Stimulated activated CD8-positive, alpha-beta memory T cell treated with anti-CD3 and anti-CD28 coated beads, Interleukin-7, amount 100 ng/mL, for 1 hour (primary cell): ENCODE measurements around the gene NPIPA2.
"Not testable (repeated sequence)": the region's sequence is repeated elsewhere in the genome, so short reads cannot be mapped to it uniquely, and the experiment has no call there.

Experiments used
- DNase-seq, 2 donors: peaks; one replicate each; pipeline ENCODE4 v3.0.0-alpha.2; 2020; ENCODE audit warnings: low read depth in 2 of 2

Gene NPIPA2

DNA sequence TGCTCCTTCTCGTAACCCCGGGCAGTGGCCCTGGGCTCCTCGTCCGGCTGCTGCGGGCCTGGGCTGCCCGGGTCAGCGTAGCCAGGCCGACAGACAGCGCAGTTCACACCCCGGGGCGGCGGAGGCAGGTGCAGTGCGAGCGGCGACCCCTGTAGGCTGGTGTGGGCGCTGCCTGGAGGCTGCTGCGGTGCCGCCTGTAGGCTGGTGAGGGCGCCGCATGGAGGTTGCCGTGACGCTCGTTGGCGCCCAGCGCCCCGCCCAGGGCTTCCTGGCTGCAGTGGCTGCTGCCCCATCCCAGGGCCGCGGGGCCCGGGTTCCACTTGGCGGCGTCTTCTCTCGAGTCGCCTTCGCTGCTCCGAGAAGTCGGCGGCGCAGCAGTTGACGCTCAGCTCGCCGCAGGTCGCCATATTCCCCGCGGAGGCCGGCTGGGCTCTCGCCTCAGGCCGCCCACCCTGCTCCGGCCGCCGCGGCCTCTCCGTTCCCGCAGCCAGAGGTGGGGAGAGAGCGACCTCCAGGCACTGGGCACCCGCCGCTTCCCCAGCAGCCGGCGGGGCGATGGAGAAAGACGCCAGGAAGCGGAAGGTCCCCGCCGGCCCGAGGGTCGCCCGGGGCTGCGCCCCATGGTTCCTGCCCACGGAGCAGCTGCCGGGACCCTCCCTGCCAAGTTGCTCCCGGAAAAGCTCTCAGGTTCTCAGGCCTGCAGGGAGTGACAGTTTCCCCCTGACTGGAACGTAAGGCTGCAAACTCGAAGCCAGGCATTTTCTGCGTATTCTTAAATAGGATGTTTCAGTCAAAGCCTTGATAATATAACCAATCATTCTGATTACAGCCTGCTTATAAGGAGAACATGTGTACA, at the start of gene NPIPA2:
NPIPA2 (plus strand) TSS at position 261 of the 856 bp plus-strand sequence. CDS start 5,533 bp downstream, outside the sequence.
- not testable (repeated sequence) for DNase-seq

DNA sequence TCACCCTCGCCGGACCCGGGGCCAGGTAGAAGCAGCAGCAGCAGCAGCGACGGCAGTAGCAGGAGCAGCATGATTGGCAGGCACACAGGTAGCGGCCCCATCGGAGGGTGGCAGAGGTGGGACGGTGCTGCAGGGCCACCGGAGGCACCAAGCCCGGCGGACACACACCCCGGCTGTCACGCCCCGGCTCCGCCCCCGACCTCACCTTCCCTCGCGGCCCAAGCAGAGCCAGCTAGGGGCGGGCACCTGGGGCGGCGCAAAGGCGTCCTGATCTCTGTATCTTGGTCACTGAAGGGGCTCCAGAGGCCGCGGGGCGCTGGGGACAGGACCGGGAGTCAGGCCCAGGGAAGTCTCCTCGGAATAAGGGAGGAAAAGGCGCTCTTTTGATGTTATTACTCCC, 48.2 kb upstream of the NPIPA2 start, which contains the start of gene PLA2G10:
PLA2G10 (minus strand) TSS at position 180 of the 400 bp plus-strand sequence; CDS start at position 101, 79 bp downstream.
- DNase-seq, result not testable (repeated sequence)

DNA sequence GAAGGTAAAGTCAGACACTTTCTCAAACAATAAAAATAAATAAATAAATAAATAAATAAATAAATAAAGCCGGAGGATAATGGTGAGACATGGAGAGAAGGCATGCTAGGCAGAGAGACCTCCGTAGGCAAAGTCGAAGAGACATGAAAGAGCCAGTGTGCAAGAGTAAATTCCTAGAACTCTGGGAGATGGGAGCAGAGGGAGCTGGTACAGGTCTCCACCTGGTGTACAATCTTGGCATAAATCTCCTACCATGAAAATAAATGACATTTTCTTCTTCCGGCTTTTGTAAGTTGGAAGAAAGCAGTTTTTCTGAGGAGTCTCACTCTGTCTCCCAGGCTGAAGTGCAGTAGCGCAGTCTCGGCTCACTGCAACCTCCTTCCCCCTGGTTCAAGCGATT, 40.5 kb upstream of the NPIPA2 start:
- DNase-seq, result not testable (repeated sequence)

DNA sequence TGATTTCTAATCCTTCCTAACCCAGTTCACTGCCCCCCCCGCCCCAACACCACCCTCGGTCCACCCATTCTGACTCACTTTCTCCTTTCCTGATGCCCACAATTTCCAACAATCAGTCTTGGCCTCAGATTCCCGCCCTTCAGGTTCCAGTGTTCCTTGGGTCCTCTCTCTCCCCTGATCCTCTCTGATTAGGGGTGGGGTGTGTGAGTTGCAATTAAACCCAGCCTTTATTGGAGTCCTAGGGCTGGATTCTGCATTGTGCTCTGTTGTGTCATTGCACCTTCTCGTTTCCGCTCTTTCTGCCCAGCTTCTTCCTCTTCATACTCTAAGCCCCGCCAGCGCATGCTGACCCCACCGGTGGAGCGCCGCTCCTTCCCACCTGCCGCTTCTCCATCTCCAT, 39.7 kb upstream of the NPIPA2 start:
- not testable (repeated sequence) for DNase-seq

DNA sequence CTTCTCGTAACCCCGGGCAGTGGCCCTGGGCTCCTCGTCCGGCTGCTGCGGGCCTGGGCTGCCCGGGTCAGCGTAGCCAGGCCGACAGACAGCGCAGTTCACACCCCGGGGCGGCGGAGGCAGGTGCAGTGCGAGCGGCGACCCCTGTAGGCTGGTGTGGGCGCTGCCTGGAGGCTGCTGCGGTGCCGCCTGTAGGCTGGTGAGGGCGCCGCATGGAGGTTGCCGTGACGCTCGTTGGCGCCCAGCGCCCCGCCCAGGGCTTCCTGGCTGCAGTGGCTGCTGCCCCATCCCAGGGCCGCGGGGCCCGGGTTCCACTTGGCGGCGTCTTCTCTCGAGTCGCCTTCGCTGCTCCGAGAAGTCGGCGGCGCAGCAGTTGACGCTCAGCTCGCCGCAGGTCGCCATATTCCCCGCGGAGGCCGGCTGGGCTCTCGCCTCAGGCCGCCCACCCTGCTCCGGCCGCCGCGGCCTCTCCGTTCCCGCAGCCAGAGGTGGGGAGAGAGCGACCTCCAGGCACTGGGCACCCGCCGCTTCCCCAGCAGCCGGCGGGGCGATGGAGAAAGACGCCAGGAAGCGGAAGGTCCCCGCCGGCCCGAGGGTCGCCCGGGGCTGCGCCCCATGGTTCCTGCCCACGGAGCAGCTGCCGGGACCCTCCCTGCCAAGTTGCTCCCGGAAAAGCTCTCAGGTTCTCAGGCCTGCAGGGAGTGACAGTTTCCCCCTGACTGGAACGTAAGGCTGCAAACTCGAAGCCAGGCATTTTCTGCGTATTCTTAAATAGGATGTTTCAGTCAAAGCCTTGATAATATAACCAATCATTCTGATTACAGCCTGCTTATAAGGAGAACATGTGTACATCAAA, 38.9 kb upstream of the NPIPA2 start, which contains the start of gene NPIPA3:
NPIPA3 (plus strand) TSS at position 256 of the 856 bp plus-strand sequence. CDS start 5,533 bp downstream, outside the sequence.
- not testable (repeated sequence) for DNase-seq

DNA sequence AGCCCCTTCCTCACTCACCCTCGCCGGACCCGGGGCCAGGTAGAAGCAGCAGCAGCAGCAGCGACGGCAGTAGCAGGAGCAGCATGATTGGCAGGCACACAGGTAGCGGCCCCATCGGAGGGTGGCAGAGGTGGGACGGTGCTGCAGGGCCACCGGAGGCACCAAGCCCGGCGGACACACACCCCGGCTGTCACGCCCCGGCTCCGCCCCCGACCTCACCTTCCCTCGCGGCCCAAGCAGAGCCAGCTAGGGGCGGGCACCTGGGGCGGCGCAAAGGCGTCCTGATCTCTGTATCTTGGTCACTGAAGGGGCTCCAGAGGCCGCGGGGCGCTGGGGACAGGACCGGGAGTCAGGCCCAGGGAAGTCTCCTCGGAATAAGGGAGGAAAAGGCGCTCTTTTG, 9.1 kb upstream of the NPIPA2 start:
- DNase-seq, result not testable (repeated sequence)

DNA sequence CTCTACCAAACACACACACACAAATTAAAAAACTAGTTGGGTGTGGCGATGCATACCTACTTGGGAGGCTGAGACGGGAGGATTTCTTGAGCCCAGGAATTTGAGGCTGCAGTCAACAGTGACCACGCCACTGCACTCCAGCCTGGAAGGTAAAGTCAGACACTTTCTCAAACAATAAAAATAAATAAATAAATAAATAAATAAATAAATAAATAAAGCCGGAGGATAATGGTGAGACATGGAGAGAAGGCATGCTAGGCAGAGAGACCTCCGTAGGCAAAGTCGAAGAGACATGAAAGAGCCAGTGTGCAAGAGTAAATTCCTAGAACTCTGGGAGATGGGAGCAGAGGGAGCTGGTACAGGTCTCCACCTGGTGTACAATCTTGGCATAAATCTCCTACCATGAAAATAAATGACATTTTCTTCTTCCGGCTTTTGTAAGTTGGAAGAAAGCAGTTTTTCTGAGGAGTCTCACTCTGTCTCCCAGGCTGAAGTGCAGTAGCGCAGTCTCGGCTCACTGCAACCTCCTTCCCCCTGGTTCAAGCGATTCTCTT, 1.4 kb upstream of the NPIPA2 start:
- not testable (repeated sequence) for DNase-seq

DNA sequence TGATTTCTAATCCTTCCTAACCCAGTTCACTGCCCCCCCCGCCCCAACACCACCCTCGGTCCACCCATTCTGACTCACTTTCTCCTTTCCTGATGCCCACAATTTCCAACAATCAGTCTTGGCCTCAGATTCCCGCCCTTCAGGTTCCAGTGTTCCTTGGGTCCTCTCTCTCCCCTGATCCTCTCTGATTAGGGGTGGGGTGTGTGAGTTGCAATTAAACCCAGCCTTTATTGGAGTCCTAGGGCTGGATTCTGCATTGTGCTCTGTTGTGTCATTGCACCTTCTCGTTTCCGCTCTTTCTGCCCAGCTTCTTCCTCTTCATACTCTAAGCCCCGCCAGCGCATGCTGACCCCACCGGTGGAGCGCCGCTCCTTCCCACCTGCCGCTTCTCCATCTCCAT, 539 bp upstream of the NPIPA2 start:
- not testable (repeated sequence) for DNase-seq

DNA sequence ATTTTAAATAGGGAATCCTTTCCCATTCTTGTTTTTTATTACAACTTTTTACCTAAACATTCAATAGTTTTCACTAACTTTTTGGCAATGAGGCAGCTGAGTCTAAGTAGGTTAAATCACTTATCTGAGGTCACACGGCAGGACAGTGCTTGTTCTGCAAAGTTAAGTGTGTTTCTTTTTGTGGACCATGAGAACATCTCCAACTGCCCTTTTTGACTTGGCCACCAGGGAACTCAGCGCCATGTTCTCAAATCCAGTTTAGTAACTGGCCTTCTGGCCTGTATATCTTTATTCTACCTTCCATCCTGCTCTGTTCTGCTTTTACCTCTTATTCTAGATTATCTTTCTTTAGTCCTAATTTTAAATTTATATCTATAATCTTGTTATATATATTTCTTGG, 31.3 kb downstream of the NPIPA2 start:
- not testable (repeated sequence) for DNase-seq

DNA sequence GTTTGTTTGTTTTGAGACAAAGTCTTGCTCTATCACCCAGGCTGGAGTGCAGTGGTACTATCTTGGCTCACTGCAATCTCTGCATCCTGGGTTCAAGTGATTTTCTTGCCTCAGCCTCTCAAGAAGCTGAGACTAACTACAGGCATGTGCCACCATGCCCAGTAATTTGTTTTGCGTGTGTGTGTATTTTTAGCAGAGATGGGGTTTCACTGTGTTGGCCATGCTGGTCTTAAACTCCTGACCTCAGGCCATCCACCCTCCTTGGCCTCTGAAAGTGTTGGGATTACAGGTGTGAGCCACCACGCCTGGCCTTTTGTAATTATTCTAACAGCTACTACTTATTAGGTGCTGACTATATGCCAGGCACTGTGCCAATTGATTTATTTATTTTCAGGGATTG, 33.3 kb downstream of the NPIPA2 start:
- DNase-seq, result not testable (repeated sequence)

DNA sequence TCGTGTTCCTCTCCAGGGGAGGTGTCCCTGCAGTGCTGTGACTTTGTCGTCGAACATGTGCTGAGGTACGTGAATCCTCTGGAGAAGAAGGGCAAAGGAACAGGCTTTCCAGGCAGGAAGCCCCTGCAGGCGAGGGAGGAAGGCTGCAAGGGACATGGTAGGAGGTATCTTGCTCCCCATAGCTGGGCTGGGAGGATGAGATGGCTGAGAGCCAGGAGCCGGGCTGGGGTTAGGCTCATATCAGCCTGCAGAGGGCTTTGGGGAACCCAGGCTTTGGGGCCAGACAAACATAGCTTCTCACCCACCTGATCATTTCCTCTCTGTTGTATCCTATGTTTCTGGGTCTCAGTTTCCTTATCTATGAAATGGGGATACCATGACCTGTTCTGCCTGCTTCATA, 34.4 kb downstream of the NPIPA2 start:
- not testable (repeated sequence) for DNase-seq

DNA sequence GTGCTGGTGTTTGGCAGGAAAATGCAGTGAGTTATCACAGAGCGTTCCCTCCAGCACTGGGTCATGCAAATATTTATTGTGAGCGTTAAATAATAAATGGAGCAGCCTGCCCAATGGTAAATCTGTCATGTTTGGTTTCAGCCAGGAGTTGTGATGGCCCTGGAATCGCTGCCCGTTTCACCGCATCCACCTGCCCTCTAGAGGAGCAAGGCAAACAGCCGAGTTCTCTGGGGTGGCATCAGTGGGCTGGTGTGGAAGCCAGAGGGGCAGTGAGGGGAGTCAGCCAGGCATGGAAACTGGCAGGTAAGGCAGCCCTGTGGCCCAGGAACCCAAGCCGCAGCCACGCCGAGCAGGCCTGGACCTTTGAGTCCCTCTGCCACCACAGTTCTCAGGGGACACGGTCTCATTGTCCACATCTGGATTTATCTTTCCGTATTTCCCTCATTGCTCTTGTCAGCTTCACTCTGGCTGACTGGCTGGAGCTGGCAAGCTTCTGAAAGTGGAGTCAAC, 37.1 kb downstream of the NPIPA2 start:
- not testable (repeated sequence) for DNase-seq

DNA sequence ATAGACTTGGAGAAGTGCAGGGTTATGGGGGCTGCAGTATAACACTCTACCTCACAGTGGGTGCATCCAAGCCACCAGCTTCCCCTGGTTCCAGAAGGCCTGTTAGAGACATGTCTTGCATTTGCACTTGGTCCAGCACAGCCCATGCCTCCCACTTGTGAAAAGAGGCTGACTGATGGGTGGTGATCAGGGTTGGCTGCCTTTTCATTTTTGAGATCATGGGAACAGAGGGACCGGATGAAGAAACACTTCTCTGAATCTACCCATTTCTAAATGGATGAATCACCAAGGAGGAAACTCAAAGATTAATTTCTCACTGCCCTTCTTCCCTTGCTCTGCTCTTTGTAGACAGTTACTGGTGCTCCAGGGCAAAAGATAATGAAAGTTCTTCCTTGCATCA, 43.8 kb downstream of the NPIPA2 start:
- DNase-seq, result not testable (repeated sequence)

DNA sequence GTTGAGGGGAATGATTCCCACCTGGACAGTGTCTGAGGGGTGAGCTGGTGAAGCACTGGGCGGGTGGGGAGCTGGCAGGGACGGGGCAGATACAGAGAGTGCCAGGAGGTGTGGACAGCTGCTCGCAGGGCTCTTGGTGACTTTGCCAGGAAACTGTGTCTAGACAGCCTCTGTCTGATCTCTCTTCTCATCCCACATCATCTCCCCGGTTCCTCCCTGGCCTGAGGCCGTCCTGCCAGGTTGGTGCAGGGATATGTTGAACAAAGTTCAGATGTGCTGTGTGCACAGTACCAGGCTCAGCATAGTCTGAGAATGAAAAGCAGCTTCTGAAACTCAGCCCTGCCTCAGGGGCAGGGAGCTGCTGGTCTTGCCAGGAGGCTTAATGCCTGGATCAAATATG, 47.2 kb downstream of the NPIPA2 start:
- not testable (repeated sequence) for DNase-seq

DNA sequence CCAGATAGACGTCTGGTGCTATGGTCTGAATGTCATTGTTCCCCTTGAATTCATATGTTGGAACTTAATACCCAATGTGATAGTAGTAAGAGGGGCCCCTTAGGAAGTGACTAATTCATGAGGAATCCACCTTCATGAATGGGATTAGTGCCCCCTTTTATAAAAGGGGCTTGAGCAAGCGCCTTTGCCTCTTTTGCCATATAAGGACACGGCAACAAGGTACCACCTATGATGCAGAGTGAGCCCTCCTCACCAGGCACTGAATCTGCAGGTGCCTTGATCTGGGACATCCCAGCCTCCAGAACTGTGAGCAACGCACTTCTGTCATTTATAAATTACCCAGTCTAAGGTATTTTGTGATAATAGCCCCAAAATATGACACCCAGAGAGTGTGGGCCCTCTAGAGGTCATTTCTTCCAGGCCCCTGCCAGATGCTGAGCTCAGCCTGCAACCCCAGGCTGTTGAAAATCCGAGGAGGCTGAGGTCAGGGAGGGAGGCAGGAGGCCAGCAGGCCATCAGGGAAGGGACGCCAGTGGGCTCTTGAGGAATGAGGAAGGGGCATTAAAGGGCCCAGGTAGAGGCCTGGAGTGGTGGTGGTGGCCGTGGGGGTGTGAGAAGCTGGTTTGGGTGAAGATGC, 48.1 kb downstream of the NPIPA2 start:
- DNase-seq, result not testable (repeated sequence)

DNA sequence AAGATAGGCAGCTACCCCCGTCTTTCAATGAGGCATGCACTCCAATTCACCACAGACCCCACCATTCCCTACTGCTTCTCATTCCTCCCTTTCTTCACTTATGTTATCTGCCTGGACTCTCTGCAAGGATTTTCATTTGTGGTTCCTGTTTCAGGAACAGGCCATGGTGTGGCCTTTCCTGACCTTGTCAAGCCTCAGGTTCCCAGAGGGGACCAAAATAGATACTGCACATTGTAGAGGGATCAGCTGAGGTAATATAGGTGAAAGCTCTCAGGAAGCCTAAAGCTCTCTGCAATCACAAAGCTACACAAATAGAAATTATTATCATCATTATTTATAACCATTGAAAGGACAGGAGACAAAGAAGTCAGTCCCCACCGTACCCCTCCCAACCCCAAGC, 50.6 kb downstream of the NPIPA2 start:
- not testable (repeated sequence) for DNase-seq

DNA sequence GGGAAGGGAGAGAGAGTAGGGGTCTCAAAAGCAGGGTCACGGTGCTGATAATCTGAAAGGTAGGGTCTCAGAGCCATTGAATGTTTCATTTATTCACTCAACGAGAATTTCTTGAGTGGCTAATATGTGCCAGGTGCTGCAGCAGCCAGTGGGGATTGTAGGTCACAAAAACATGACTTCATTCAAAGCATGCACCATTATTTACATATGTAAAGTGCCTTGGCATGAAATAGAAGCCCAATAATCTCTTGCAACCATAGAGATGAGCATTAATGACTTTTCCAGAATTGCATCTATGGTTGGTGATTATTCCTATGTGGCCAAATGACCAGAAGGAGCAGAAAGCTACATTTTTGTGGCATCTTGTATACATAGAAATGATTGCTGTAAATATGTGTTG, 55.2 kb downstream of the NPIPA2 start:
- DNase-seq, result not testable (repeated sequence)

DNA sequence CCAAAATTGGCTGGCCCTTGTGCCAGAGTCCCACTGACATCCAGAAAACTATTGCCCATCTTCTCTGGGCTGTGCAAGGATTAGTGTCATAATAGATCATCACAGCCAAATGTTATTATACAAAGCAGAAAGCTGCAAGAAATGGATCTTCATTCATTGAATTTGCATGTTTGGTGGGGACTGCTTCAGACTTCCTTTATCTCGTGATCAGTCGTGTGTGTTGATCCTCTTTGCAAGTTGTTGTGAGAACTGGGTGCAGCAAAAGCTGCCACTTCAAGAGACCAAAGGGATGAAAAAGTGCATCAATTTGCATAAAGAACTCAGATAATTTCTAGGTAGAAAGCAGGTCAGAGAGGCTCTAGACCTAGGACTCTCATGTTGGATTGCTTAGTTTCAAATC, 61.2 kb downstream of the NPIPA2 start:
- DNase-seq, result not testable (repeated sequence)

DNA sequence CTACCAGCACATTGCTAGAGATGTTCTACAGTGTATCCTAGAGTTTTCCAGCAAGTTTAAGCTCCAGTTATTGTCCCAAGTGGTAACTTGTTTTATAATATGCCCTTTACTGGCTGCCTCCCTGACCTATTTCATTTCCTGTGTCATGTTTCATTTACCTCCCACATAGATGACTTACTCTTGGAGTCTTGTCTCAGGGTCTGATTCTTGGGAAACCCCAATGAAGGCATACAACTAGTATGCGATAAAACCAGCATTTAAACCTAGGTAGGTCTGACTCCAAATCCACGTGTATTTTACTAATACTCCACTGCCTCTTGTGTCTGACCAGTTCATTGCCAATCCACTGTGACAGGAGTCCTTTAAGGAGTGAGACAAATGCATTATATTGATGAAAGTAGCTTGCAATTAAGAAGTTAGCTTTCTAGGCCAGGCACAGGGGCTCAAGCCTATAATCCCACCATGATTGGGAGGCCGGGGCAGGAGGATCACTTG, 64.9 kb downstream of the NPIPA2 start:
- not testable (repeated sequence) for DNase-seq

DNA sequence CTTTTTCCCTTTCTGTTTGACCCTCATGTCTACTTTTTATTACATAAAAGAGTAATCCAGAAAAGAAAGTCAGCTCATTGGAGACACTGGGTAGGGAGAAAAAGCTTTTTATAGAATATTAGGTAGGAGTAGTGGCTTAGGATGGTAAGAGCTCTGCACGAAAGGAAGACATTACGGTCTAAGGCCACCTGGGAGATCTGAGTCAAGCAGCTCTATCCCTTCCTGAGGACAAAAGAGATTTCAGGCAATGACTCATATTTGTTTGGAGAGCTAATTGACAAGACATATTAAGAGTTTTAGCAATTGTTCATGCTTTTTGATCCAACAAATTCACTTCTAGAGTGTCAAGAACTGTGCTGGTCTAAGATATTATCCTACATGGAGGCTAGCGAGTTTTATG, 71.6 kb downstream of the NPIPA2 start:
- not testable (repeated sequence) for DNase-seq
